Endothelial cell (in vitro differentiated cells): Measurements from ENCODE around the gene CYREN. TPM values are rescaled to one million over a fixed set of nuclear protein-coding genes. Genes with fewer than 3 reads are reported as not detected.

ENCODE experiments used
- DNase-seq: peaks from one replicate; pipeline ENCODE4 v3.0.0; 2021; ENCODE audit warnings: low spot score
- H3K27ac Mint-ChIP-seq: one replicate; pipeline ENCODE4 v1.8.0; 2021; ENCODE audit warnings: mixed read lengths, inconsistent platforms; ENCODE audit not compliant: unreplicated experiment
- H3K27me3 Mint-ChIP-seq: one replicate; pipeline ENCODE4 v1.8.0; 2021; ENCODE audit warnings: mild to moderate bottlenecking, moderate library complexity, mixed read lengths, inconsistent platforms; ENCODE audit not compliant: unreplicated experiment
- H3K36me3 Mint-ChIP-seq: one replicate; pipeline ENCODE4 v1.8.0; 2021; ENCODE audit warnings: mild to moderate bottlenecking, low read depth, mixed read lengths, inconsistent platforms; ENCODE audit not compliant: unreplicated experiment
- H3K4me1 Mint-ChIP-seq: one replicate; pipeline ENCODE4 v1.8.0; 2021; ENCODE audit warnings: mild to moderate bottlenecking, mixed read lengths, inconsistent platforms; ENCODE audit not compliant: unreplicated experiment
- H3K4me3 Mint-ChIP-seq: one replicate; pipeline ENCODE4 v1.8.0; 2021; ENCODE audit warnings: mild to moderate bottlenecking, mixed read lengths, inconsistent platforms; ENCODE audit not compliant: unreplicated experiment
- H3K9me3 Mint-ChIP-seq: one replicate; pipeline ENCODE4 v1.8.0; 2021; ENCODE audit warnings: mixed read lengths, inconsistent platforms; ENCODE audit not compliant: unreplicated experiment
- CTCF ChIP-seq: fragments of 200-600 bp; sonication (generic); IDR thresholded peaks from one replicate; pipeline ENCODE4 v1.5.0; 2021; ENCODE audit warnings: antibody characterized with exemption; ENCODE audit not compliant: unreplicated experiment
- total RNA-seq: library from RNA; stranded (reverse); fragmentation: NEBNext Ultra II Directional; extraction: Animal tissue kit (Norgen Biotek cat#: 25700); gene quantifications from one replicate; pipeline ENCODE4 v1.2.1, GENCODE V29; 2021; ENCODE audit not compliant: unreplicated experiment

CYREN gene
- total RNA-seq, 1 donor from 2014 or later: 38.1 TPM

- no peak for DNase-seq
- Mint-ChIP-seq H3K27me3 (peaks cover 3% of the 10 kb centered on the region), H3K9me3 (no peaks in the 10 kb centered on the region), H3K36me3 (peaks cover 10% of the 10 kb centered on the region), H3K27ac (no peak overlapping the region), H3K4me3 (no peak overlapping the region), H3K4me1 (peaks cover 18% of the 10 kb centered on the region)
- TF ChIP-seq CTCF: no peak
Observed at GRCh38 chr7:135207406-135208101, 37.0 kb upstream of the CYREN start.

- H3K4me1 Mint-ChIP-seq: peaks cover 18% of the 10 kb centered on the region
- no peak for TF ChIP-seq CTCF
- H3K4me3 Mint-ChIP-seq: no peak overlapping the region
- no peak for DNase-seq
- H3K36me3 Mint-ChIP-seq: peaks cover 10% of the 10 kb centered on the region
- no peaks in the 10 kb centered on the region for H3K9me3 Mint-ChIP-seq
- H3K27ac Mint-ChIP-seq: no peak overlapping the region
- peaks cover 3% of the 10 kb centered on the region for H3K27me3 Mint-ChIP-seq
Observed at GRCh38 chr7:135206941-135207391, 36.5 kb upstream of the CYREN start.

GRCh38 chr7:135205850-135206249 is 35.3 kb upstream of the CYREN start:
- H3K27me3 Mint-ChIP-seq: peaks cover 3% of the 10 kb centered on the region
- H3K4me3 Mint-ChIP-seq: no peak overlapping the region
- no peak for DNase-seq
- no peaks in the 10 kb centered on the region for H3K9me3 Mint-ChIP-seq
- no peak for TF ChIP-seq CTCF
- no peak overlapping the region for H3K27ac Mint-ChIP-seq
- H3K4me1 Mint-ChIP-seq: peaks cover 18% of the 10 kb centered on the region
- peaks cover 10% of the 10 kb centered on the region for H3K36me3 Mint-ChIP-seq

- Mint-ChIP-seq H3K36me3 (peaks cover 10% of the 10 kb centered on the region), H3K27ac (no peak overlapping the region), H3K4me3 (no peak overlapping the region), H3K27me3 (peaks cover 3% of the 10 kb centered on the region), H3K4me1 (peaks cover 18% of the 10 kb centered on the region), H3K9me3 (no peaks in the 10 kb centered on the region)
- no peak for DNase-seq
- TF ChIP-seq CTCF: no peak
Observed at GRCh38 chr7:135204876-135205275, 34.4 kb upstream of the CYREN start.

- Mint-ChIP-seq H3K27ac (no peak overlapping the region), H3K36me3 (peaks cover 12% of the 10 kb centered on the region), H3K27me3 (peaks cover 3% of the 10 kb centered on the region), H3K4me1 (peaks cover 18% of the 10 kb centered on the region), H3K9me3 (no peaks in the 10 kb centered on the region), H3K4me3 (no peak overlapping the region)
- no peak for TF ChIP-seq CTCF
- DNase-seq: no peak
Observed at GRCh38 chr7:135204341-135204749, 33.8 kb upstream of the CYREN start.
